ENCODE data around the gene FBXL3. TPM values are rescaled to one million over a fixed set of nuclear protein-coding genes. Genes with fewer than 3 reads are reported as not detected.

Gene FBXL3
- total and polyA plus RNA-seq, 2 of the 8 experiments (the other 6 are each of a cell fraction or from before 2014, with no cell fraction given): 4.9 to 14.9 TPM

GRCh38 chr13:76992548-76993001, 34.4 kb downstream of the FBXL3 start:
- Histone ChIP-seq H3K79me2 (ENCODE audit: control insufficient read depth in 1 of 2, insufficient read depth in 2 of 2, low read length in 2 of 2) (peaks cover 0 to 3% of the 10 kb centered on the region in 2 experiments; a peak in 1 of 4 replicates), H3K27me3 (replicated peaks in 1 of 4; ENCODE audit: control insufficient read depth in 3 of 4, extremely low read depth in 1 of 4, insufficient read depth in 3 of 4, low read length in 3 of 4) (no peaks in the 10 kb centered on the region; a peak in 1 of 7 replicates), H3K18ac (ENCODE audit: extremely low read depth, low read length) (peak overlapping the region; percentile 62), H2BK120ac (replicated peaks; ENCODE audit: low read depth, low read length) (no peak overlapping the region), H4K8ac (ENCODE audit: extremely low read depth, insufficient read depth, low read length) (peak overlapping the region; percentile 66; the same call in 1 of the 2 replicates), H3K23ac (ENCODE audit: insufficient read length) (no peak overlapping the region), H2AK5ac (ENCODE audit: low read depth, low read length) (no peak overlapping the region), H3K4ac (replicated peaks; ENCODE audit: insufficient read length, low read depth, low read length) (no peak overlapping the region), H2BK20ac (ENCODE audit: low read length) (no peak overlapping the region), H3K27ac (ENCODE audit: low read depth, low read length) (peak overlapping the region; percentile 55; the same call in 1 of the 2 replicates), H3K36me3 (ENCODE audit: control insufficient read depth in 2 of 4, insufficient read depth in 4 of 4, low read length in 3 of 4) (peaks cover 0 to 3% (median 0%) of the 10 kb centered on the region in 4 experiments; a peak in 1 of 8 replicates), H4K5ac (ENCODE audit: insufficient read length, low read depth, low read length) (peak overlapping the region; percentile 34), H3K4me1 (replicated peaks in 1 of 4; ENCODE audit: control insufficient read depth in 3 of 4, insufficient read depth in 4 of 4, low read length in 3 of 4) (peaks cover 0 to 8% (median 4%) of the 10 kb centered on the region in 4 experiments; a peak in 4 of 7 replicates), H3K23me2 (ENCODE audit: low read depth, low read length) (peaks cover 8% of the 10 kb centered on the region), H2AFZ (ENCODE audit: low read length) (peak overlapping the region; percentile 23), H2BK5ac (ENCODE audit: low read depth, low read length) (no peak overlapping the region; the same call in 1 of the 2 replicates), H3K4me3 (ENCODE audit: extremely low read depth in 1 of 4, insufficient read depth in 2 of 4, low read depth in 3 of 4, low read length in 4 of 4) (peak overlapping the region; percentile 66 to 87 (median 82)), H4K91ac (replicated peaks; ENCODE audit: insufficient read length, low read length) (peak overlapping the region; percentile 12), H3K79me1 (ENCODE audit: low read depth, low read length) (no peaks in the 10 kb centered on the region), H3K56ac (replicated peaks; ENCODE audit: insufficient read length, low read depth, low read length) (no peak overlapping the region), H3K9me3 (ENCODE audit: insufficient read depth in 2 of 2, low read depth in 1 of 2, low read length in 1 of 2) (no peaks in the 10 kb centered on the region), H3K14ac (ENCODE audit: insufficient read length) (no peak overlapping the region), H3K4me2 (ENCODE audit: insufficient read depth in 1 of 2, low read depth in 2 of 2, low read length in 2 of 2) (peak overlapping the region; percentile 85 to 89), H4K20me1 (replicated peaks in 1 of 2; ENCODE audit: control insufficient read depth in 1 of 2, insufficient read depth in 2 of 2, low read length in 2 of 2) (no peaks in the 10 kb centered on the region), H3K9ac (replicated peaks in 1 of 4; ENCODE audit: extremely low read depth in 1 of 4, low read depth in 3 of 4, low read length in 3 of 4) (peak overlapping the region; percentile 75 to 90 (median 86)), H2BK12ac (ENCODE audit: low read depth, low read length) (no peak overlapping the region), H2BK15ac (ENCODE audit: low read length) (no peak overlapping the region)
- ChIA-PET CTCF (ENCODE audit: partially characterized antibody) (interaction anchor here (0.9 to 3.9 kb wide), 7 partner anchors 10 to 441 kb away, joined by 3 to 26 read pairs (median 3); no protein-coding TSS in a partner anchor), POLR2A (ENCODE audit: partially characterized antibody) (interaction anchor here (0.7 to 2.0 kb wide), 5 partner anchors 9 to 54 kb away, joined by 3 to 8 read pairs (median 3); partner anchors contain the start of gene FBXL3)
- TF ChIP-seq TCF12 (IDR thresholded peaks at IDR 0.05; ENCODE audit: low read depth, low read length) (no peak), SAP30 (IDR thresholded peaks at IDR 0.05; ENCODE audit: insufficient read depth, insufficient replicate concordance, low read length) (peak; percentile 73), HDAC2 (IDR thresholded peaks at IDR 0.05; ENCODE audit: borderline replicate concordance in 1 of 2, low read depth in 2 of 2, low read length in 2 of 2) (peak in 1 of 2 experiments; percentile 16; a peak in 1 of 4 replicates)
- DNase-seq (ENCODE audit: low read depth in 1 of 2, low spot score in 2 of 2) (no peak), FAIRE-seq (no peak)
- WGBS, 2 experiments (ENCODE audit: extremely low coverage in 1 of 2, insufficient coverage in 1 of 2, insufficient read length in 1 of 2, insufficient replicate concordance in 2 of 2, low coverage in 1 of 2, low lambda C conversion rate in 2 of 2, missing lambda C conversion rate in 1 of 2): 6% methylated on average over 20 of the region's 20 CpGs; no CpG with 5 or more reads in 1 of the 2 experiments
